AG08396 (cell line): ENCODE results near the gene PLAAT2.
"Not testable (repeated sequence)": the region's sequence is repeated elsewhere in the genome, so short reads cannot be mapped to it uniquely, and the experiment has no call there.

ENCODE experiments used
- DNase-seq: peaks from one replicate; pipeline ENCODE4 v3.0.0; 2012; ENCODE audit warnings: low spot score, mixed read lengths

PLAAT2 gene

GRCh38 chr11:63549411-63549810 lies 13.8 kb downstream of the PLAAT2 start:
- DNase-seq = no peak

DNA sequence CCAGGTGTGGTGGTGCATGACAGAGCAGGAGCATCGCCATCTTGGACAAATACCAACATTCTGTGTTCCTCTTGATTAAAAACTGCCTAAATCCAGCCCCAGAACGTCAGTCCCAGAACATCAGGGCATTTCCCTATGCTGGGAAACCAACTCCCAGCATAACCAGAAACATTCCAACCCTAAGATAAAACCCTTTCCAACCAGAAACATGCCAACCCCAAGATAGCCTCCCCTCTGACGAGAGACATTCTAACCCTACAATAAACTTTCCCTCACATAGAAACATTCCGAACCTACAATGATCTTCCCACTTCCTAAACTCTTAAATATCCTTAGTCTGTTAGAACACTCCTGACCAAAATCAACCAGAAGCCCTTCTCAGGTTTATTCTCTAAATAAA lies 15.0 kb downstream of the PLAAT2 start:
- no peak for DNase-seq

DNA sequence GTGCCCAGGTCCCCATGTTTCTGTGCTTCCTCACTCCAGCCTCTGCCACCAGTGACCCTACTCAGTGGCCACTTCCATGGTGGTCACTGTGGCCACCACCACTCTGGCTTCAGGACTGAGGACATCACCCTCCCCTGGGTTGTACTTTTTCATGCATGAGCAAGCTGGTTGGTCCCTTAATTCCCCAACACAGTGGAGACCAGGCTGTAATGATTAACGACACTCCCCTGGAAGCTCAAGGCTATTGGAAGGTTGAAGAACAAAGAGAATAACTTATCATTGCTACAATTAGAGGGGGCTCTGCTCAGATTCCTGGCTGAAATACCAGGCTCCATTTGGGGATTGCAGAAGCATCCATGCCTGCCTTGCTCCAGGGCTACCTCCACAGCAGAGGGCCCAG lies 16.1 kb downstream of the PLAAT2 start:
- no peak for DNase-seq

- no peak for DNase-seq
Observed at GRCh38 chr11:63543711-63544110, 19.5 kb downstream of the PLAAT2 start.

DNA sequence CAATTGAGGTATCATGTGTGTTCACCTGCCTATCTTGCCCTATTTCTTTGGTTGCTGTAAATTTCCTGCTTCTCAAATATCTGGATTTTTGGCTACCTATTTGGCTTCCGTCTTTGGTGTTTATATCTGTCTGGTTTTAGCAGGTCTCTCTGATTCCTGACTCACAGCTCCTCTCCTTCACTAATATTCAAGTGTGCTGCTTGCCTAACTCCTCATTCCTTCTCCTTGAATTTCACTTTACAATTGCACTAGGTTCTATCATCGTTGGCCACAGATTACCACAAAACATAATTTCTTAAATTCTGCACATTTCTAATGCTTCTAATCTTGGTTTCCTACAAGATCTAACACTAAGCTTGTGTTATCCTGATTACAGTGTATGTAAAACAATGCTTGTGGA lies 20.7 kb downstream of the PLAAT2 start:
- not testable (repeated sequence) for DNase-seq

DNA sequence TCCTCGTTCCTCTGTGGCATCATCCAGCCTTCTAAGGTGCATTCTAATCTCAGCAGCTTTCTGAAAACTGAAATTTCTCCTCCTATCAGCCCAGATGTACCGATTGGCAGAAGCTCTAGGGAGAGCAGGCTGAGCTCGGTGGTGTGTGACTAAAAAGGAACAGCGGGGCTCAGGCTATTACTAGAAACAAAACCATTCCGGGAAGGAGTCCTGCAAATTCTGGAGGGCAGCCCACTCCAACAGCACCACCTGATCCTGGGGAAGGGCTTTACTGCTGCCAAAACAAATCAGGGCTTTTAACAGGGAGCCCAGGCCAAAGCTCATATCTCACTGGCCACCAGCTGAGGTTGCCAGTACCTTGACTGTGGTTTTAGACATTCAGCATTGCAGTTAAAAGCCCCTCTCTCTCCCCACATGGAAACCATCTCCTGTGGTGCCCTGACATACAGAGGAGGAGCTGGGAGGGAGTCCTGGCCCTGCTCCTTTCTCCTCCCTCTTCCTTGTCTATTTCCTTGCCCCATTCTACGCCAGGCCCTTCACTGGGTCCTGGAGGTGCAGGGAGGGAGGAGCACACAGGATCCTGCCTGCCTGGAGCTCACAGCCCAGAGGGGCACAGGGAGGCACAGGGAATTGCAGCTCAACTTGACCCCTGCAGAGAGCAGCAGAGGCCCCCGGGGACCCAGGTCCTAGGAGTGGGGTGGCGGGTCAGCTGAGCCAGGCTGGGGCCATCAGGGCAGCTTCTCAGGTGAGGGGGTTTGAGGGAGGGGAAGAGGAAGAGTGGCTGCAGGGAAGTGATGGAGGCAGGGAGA lies 25.7 kb downstream of the PLAAT2 start:
- peak; percentile 42 for DNase-seq

GRCh38 chr11:63536669-63537292 lies 26.4 kb downstream of the PLAAT2 start, which contains the start of gene PLAAT4:
Gene PLAAT4 (plus strand): TSS chr11:63536808. CDS start chr11:63536869, 61 bp downstream.
- peak; percentile 68 for DNase-seq

DNA sequence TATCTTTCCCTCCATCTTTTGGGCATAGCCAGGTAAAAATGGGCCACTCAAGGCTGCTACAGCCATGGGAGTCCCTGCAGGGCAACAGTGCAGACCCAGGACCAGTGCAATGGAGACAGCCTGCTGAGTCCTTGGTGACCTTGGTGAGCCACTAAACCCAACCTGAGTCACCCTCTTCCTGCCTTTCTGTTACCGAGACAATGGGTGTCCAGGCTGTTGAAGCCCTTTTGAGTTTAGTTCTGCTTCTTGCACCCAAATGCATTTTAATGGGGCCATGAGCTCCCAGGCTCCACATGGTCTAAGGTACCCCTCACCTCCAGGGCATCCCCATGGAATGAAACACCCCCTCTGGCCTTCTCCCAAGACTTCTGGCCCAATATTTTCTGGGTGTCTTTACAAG lies 27.4 kb downstream of the PLAAT2 start:
- DNase-seq = no peak

DNA sequence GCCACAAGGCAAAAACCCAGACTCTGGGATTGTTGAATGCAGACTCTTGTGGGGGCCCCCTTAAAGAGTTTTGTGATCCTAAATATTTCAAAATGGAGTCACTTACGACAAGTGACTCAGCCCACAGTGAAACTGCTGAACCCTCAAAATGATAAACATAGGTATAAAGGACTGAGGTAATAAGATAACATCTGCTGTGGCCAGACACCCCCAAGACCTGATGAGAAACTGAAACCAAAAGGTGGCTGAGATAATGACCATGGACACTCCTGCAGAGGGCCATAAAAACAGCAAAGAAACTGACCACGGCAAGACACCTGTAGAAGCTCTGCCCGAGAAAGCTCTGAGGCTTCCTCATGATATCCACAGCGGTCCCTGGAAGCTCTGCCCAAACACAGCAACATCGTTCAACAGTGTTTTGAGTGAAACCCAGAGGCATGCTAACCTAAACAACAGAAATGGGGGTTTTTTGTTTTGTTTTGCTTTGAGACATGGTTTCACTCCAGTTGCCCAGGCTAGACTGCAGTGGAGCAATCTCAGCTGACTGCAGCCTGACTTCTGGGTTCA lies 28.2 kb downstream of the PLAAT2 start:
- DNase-seq = no peak

- no peak for DNase-seq
Observed at GRCh38 chr11:63534076-63534475, 29.1 kb downstream of the PLAAT2 start.

DNA sequence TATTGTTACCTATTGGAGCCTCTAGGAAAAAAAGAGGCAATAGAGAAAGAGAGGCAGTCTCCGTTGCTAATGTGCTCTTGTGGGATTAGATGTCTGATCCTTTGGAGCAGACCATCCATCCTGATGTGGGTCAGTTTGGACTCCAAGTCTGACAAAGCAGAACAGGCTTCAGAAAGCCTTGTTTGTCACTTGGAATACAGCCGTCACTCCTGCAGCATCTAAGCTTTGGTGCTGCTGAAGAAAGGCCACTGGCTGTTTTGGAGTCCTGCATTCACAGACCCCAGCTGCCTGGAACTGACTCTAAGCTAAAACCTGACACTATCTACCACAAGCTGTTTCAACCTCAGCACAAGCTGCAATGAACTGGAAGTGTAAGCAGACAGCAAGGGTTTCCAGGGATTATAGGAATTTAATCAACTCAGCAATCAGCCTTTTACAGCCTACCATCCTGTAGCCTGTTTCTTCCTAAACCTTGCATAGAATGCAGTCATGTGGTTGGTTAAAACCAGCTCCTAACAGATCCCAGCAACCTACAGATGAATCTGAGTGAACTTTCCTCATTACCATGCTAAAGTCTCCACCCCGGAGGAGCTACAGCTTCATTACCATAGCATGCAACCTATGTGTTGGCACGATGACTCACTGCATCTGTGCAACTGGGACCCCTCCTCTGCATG lies 30.2 kb downstream of the PLAAT2 start:
- DNase-seq = no peak

DNA sequence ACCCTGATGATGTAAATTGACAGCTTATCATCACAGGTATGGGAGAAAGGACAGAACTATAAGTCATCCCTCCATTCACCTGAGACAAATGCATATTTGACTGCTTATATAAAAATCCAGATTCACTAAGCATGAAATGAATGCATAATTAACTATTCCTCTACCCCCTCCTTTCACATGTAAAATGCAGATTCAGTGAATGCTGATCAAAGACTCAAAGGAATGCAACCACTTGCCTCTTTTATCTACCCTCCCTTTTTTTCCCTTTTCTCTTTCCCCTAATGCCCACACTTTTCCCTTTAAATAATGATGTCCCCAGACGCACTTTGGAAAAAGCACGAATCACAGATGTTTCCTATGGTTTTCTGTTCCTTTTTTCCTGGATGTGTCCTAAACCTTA lies 31.1 kb downstream of the PLAAT2 start:
- DNase-seq = no peak

DNA sequence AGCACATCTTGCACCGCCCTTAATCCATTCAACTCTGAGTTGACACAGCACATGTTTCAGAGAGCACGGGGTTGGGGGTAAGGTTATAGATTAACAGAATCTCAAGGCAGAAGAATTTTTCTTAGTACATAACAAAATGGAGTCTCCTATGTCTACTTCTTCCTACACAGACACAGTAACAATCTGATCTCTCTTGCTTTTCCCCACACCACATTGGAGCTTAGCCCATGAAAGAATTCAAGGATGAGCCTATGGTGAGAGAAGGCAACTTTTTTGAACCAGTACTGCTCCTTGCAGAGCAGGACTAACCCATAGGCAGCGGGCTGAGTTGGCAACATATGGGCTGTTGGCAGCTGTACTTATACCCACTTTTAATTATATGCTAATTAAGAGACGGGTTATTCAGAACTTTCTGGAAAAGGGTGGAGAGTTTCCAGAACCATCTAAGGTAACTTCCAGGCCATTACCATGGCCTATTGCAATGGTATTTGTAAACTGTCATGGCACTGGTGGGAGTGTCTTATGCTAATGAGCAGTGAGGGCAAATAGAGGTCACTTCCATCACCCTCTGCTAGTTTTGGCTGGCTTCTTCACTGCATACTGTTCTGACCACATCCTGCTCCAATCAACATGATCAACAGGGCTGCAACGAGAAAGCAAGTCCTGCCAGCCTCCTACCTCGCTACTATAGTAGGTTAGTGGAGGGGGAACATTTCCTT lies 31.9 kb downstream of the PLAAT2 start:
- peak; percentile 67 for DNase-seq

DNA sequence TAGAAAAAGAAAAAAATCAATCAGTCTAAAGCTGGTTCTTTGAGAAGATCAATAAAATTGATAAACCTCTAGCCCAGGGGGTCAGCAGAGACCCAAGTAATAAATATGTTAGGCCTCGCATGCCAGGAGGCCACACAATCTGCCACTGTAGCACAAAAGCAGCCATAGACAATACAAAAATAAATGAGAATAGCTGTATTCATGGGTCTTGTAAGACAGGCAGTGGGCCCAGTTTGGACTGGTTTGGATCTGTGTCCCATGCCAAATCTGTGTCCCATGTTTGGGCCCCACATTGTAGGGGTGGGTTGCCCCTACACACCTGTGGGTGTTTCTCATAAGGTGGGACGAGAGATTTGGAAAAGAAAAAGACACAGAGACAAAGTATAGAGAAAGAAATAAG lies 33.2 kb downstream of the PLAAT2 start:
- no peak for DNase-seq

- DNase-seq = not testable (repeated sequence)
Observed at GRCh38 chr11:63529373-63529772, 33.8 kb downstream of the PLAAT2 start.

GRCh38 chr11:63528729-63529278 lies 34.4 kb downstream of the PLAAT2 start:
- not testable (repeated sequence) for DNase-seq

DNA sequence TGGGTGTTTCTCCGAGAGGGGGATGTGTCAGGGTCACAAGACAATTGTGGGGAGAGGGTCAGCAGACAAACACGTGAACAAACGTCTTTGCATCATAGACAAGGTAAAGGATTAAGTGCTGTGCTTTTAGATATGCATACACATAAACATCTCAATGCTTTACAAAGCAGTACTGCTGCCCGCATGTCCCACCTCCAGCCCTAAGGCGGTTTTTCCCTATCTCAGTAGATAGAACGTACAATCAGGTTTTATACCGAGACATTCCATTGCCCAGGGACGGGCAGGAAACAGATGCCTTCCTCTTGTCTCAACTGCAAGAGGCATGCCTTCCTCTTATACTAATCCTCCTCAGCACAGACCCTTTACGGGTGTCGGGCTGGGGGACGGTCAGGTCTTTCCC lies 35.0 kb downstream of the PLAAT2 start:
- DNase-seq = not testable (repeated sequence)

GRCh38 chr11:63527667-63528066 lies 35.5 kb downstream of the PLAAT2 start:
- DNase-seq = no peak

DNA sequence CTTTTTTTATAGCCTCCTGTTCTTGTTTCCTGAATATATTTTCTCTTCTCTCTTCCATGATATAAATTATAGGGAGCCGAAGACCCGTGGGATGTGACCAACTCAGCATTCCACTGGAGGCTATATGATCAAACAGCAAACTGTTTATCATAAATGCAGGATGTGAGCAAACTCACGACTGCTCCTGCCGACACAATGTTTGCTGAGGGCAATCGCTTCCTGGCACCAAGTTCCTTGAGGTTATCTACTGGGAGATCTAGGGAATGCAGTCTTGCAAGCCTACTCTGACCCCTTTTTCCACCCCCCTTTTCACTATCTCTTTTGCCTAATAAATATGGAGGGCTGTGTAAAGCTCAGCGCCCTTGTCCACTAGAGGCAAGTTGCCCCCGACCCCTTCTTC lies 40.0 kb downstream of the PLAAT2 start:
- no peak for DNase-seq

- no peak for DNase-seq
Observed at GRCh38 chr11:63521896-63522295, 41.3 kb downstream of the PLAAT2 start.

DNA sequence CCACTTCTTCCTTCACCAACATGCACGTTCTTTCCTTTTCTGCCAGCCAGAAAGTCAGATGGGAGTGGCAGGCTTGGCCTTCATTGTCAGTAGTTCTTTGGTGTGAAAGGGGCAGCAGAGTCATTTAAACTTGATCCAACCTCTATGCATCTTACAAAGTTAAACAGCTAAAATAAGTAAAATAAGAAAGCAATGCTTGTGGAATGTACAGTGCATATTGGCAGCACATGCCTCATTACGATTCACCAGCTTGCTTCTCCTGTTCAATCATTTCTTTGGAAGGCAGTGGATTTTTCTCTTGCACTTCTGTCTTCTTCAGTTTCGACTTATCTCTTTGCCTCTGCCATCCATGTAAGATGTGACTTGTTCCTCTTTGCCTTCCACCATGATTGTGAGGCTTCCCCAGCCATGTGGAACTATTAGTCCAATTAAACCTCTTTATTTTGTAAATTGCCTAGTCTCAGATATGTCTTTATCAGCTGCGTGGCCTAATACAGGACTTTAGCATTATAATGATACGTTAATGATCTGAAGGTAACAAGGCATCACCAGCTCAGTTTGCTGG lies 42.5 kb downstream of the PLAAT2 start:
- DNase-seq = no peak
